ENCODE measurements around the gene EML5. TPM values are rescaled to one million over a fixed set of nuclear protein-coding genes. Genes with fewer than 3 reads are reported as not detected.
"Not testable (repeated sequence)": the region's sequence is repeated elsewhere in the genome, so short reads cannot be mapped to it uniquely, and the experiment has no call there.

Gene EML5
- total RNA-seq, 1 experiment from 2014 or later: 0.52 TPM

DNA sequence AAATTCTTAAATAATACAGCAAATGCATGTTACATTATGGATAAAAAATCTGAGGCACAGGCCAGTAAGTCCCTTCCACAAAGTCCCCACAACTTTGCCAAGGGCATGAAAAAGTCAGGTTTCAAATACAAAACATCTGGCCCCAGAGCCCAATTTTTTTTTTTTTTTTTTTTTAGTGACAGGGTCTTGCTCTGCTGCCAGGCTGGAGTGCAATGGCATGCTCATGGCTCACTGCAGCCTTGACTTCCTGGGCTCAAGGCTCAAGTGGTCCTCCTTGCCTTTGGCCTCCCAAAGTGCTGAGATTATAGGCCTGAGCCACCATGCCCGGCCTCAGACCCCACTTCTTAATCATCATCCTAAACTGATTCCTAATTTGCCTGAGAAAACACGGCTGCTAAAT, 28.6 kb upstream of the EML5 start:
- no TSS peak for BruUV-seq (replicated peaks)
- H3K27ac Mint-ChIP-seq (ENCODE audit: unreplicated experiment): no peak overlapping the region
- H3K4me1 Mint-ChIP-seq (ENCODE audit: low read depth, unreplicated experiment): peaks cover 9% of the 10 kb centered on the region
- CTCF ChIA-PET: no interaction called here
- H3K4me3 Mint-ChIP-seq (ENCODE audit: low read depth, unreplicated experiment): no peak overlapping the region
- intact Hi-C loops (cut with micrococcal nuclease; ENCODE audit: unreplicated experiment): no loop called here
- peaks cover 29% of the 10 kb centered on the region for H3K27me3 Mint-ChIP-seq (ENCODE audit: unreplicated experiment)
- no peaks in the 10 kb centered on the region for H3K9me3 Mint-ChIP-seq (ENCODE audit: low read depth, unreplicated experiment)
- no peak for DNase-seq
- peaks cover 16% of the 10 kb centered on the region for H3K36me3 Mint-ChIP-seq (ENCODE audit: insufficient read depth, unreplicated experiment)
- TF ChIP-seq, protein P1, sequence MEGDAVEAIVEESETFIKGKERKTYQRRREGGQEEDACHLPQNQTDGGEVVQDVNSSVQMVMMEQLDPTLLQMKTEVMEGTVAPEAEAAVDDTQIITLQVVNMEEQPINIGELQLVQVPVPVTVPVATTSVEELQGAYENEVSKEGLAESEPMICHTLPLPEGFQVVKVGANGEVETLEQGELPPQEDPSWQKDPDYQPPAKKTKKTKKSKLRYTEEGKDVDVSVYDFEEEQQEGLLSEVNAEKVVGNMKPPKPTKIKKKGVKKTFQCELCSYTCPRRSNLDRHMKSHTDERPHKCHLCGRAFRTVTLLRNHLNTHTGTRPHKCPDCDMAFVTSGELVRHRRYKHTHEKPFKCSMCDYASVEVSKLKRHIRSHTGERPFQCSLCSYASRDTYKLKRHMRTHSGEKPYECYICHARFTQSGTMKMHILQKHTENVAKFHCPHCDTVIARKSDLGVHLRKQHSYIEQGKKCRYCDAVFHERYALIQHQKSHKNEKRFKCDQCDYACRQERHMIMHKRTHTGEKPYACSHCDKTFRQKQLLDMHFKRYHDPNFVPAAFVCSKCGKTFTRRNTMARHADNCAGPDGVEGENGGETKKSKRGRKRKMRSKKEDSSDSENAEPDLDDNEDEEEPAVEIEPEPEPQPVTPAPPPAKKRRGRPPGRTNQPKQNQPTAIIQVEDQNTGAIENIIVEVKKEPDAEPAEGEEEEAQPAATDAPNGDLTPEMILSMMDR (IDR thresholded peaks at IDR 0.05; ENCODE audit: unreplicated experiment): no peak

DNA sequence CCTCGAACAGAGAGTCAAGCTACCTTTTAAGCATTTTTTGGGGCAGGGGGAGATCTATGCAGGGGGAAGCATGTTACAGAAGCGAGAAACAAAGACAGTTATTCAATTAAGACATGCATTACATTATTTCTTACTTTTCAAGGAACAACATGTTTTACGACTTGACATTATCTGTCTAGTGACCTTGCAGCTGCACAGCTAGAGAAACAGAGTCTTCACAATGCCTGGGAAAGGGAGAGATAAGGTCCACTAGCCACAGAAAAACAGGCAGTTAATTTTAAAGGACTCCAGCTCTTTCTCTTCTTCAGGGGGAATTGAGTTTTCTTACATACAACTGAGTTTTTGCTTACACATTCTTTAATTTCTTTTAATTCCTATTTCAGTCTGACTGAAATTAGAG, 26.9 kb upstream of the EML5 start:
- H3K4me1 Mint-ChIP-seq (ENCODE audit: low read depth, unreplicated experiment); intact Hi-C loops (cut with micrococcal nuclease; ENCODE audit: unreplicated experiment); DNase-seq; H3K36me3 Mint-ChIP-seq (ENCODE audit: insufficient read depth, unreplicated experiment); H3K9me3 Mint-ChIP-seq (ENCODE audit: low read depth, unreplicated experiment); CTCF ChIA-PET; H3K4me3 Mint-ChIP-seq (ENCODE audit: low read depth, unreplicated experiment); BruUV-seq (replicated peaks); H3K27ac Mint-ChIP-seq (ENCODE audit: unreplicated experiment): not testable (repeated sequence)
- H3K27me3 Mint-ChIP-seq (ENCODE audit: unreplicated experiment): peaks cover 29% of the 10 kb centered on the region

DNA sequence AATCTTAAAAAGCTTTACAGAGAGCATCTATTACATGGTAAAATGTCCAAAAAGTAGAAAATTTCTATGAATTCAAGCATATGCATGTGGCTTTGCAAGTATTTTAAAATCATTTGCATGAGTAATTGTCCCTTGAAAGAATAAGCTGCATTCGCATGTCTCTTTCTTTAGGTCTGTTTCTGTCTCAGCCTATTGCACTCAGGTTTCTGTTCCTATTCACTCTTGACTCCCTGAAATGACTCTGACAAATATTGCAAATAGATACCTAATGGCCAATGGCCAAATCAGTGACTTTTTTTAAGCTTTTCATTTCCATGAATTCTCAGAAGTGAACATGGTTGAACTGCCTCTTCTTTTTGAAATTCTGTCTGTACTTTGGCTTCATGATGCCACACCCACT, 25.3 kb upstream of the EML5 start:
- no peak overlapping the region for H3K27ac Mint-ChIP-seq (ENCODE audit: unreplicated experiment)
- peaks cover 32% of the 10 kb centered on the region for H3K27me3 Mint-ChIP-seq (ENCODE audit: unreplicated experiment)
- H3K9me3 Mint-ChIP-seq (ENCODE audit: low read depth, unreplicated experiment): no peaks in the 10 kb centered on the region
- CTCF ChIA-PET: no interaction called here
- intact Hi-C loops (cut with micrococcal nuclease; ENCODE audit: unreplicated experiment): no loop called here
- no peaks in the 10 kb centered on the region for H3K4me1 Mint-ChIP-seq (ENCODE audit: low read depth, unreplicated experiment)
- no peak overlapping the region for H3K4me3 Mint-ChIP-seq (ENCODE audit: low read depth, unreplicated experiment)
- no TSS peak for BruUV-seq (replicated peaks)
- no peaks in the 10 kb centered on the region for H3K36me3 Mint-ChIP-seq (ENCODE audit: insufficient read depth, unreplicated experiment)
- no peak for DNase-seq
- TF ChIP-seq, protein P1 (IDR thresholded peaks at IDR 0.05; ENCODE audit: unreplicated experiment): no peak

DNA sequence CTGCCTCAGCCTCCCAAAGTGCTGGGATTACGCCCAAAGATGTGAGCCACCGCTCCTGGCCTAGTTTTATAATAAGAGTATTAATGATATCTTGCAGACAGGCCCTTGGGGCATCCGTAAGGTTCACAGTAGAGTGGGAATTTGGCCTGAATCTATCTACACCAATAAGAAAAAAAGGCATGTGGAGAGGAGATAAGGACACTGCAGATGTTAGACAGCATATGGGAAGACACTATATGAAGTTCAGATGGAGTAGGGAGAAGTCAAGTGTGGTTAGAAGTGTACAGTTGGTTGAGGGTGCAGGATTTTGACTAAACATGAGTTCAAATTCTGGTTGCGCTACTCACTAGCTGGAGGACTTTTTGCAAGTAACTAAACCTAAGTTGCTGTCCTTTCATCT, 23.2 kb upstream of the EML5 start:
- H3K4me3 Mint-ChIP-seq (ENCODE audit: low read depth, unreplicated experiment): no peak overlapping the region
- no peak for DNase-seq
- intact Hi-C loops (cut with micrococcal nuclease; ENCODE audit: unreplicated experiment): no loop called here
- H3K27ac Mint-ChIP-seq (ENCODE audit: unreplicated experiment): no peak overlapping the region
- no TSS peak for BruUV-seq (replicated peaks)
- peaks cover 53% of the 10 kb centered on the region for H3K27me3 Mint-ChIP-seq (ENCODE audit: unreplicated experiment)
- H3K36me3 Mint-ChIP-seq (ENCODE audit: insufficient read depth, unreplicated experiment): no peaks in the 10 kb centered on the region
- CTCF ChIA-PET: interaction anchor here (0.6 kb wide), 1 partner anchor 1342 kb away, joined by 4 read pairs; no protein-coding TSS in a partner anchor
- TF ChIP-seq, protein P1 (IDR thresholded peaks at IDR 0.05; ENCODE audit: unreplicated experiment): no peak
- no peaks in the 10 kb centered on the region for H3K9me3 Mint-ChIP-seq (ENCODE audit: low read depth, unreplicated experiment)
- no peaks in the 10 kb centered on the region for H3K4me1 Mint-ChIP-seq (ENCODE audit: low read depth, unreplicated experiment)

DNA sequence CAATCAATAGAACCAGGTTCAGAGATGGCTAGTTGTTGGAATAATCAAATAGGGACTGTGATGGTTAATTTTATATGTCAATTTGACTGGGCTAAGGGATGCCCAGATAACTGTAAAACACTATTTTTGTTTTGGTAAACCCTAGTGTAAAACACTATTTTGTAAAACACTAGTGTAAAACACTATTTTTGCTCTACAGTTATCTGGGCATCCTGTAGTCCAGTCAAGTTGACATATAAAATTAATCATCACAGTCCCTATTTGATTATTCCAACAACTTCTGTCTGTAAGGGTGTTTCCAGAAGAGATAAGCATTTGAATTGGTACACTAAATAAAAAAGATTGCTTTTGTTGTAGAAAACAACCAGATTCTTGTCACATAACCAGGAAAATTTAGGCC, 15.6 kb upstream of the EML5 start:
- intact Hi-C loops (cut with micrococcal nuclease; ENCODE audit: unreplicated experiment): no loop called here
- H3K4me3 Mint-ChIP-seq (ENCODE audit: low read depth, unreplicated experiment): no peak overlapping the region
- BruUV-seq (replicated peaks): no TSS peak
- H3K27ac Mint-ChIP-seq (ENCODE audit: unreplicated experiment): no peak overlapping the region
- H3K27me3 Mint-ChIP-seq (ENCODE audit: unreplicated experiment): peaks cover 24% of the 10 kb centered on the region
- no peaks in the 10 kb centered on the region for H3K36me3 Mint-ChIP-seq (ENCODE audit: insufficient read depth, unreplicated experiment)
- DNase-seq: no peak
- TF ChIP-seq, protein P1 (IDR thresholded peaks at IDR 0.05; ENCODE audit: unreplicated experiment): no peak
- CTCF ChIA-PET: no interaction called here
- H3K9me3 Mint-ChIP-seq (ENCODE audit: low read depth, unreplicated experiment): no peaks in the 10 kb centered on the region
- no peaks in the 10 kb centered on the region for H3K4me1 Mint-ChIP-seq (ENCODE audit: low read depth, unreplicated experiment)

All from Calu3 (cell line).